Gastroesophageal sphincter (tissue), 4 donors: ENCODE measurements around the gene CDH13. TPM values are rescaled to one million over a fixed set of nuclear protein-coding genes. Genes with fewer than 3 reads are reported as not detected.

Experiments
- ATAC-seq: fragments of 150-250 bp; one replicate; pipeline ENCODE4 v1.9.1; 2016; ENCODE audit warnings: mild to moderate bottlenecking, moderate library complexity
- H3K27ac ChIP-seq, 4 donors: fragments of 200-600 bp; sonication (generic) in 3 of 4; 1 replicate in 3 of 4; 2 replicates in 1 of 4; pipeline ENCODE4 v1.5.1; 2016 to 2019
- H3K27me3 ChIP-seq: fragments of 200-600 bp; sonication (generic); one replicate; pipeline ENCODE4 v1.5.1; 2019
- H3K36me3 ChIP-seq, 2 donors: fragments of 200-600 bp; sonication (generic); one replicate each; pipeline ENCODE4 v1.5.1; 2019; ENCODE audit warnings: control low read depth in 1 of 2
- H3K4me1 ChIP-seq, 3 donors: fragments of 200-600 bp; sonication (generic); 1 replicate in 2 of 3; 2 replicates in 1 of 3; pipeline ENCODE4 v1.5.1; 2016 to 2019; ENCODE audit warnings: control low read depth in 2 of 3
- H3K4me3 ChIP-seq, 2 donors: fragments of 200-600 bp; sonication (generic); one replicate each; pipeline ENCODE4 v1.5.1; 2019; ENCODE audit warnings: mild to moderate bottlenecking in 1 of 2, moderate library complexity in 1 of 2
- H3K9me3 ChIP-seq, 3 donors: fragments of 200-600 bp; sonication (generic); one replicate each; pipeline ENCODE4 v1.5.1; 2017 to 2019; ENCODE audit warnings: control low read depth in 2 of 3
- EP300 ChIP-seq: sonication (generic); formaldehyde crosslinking; IDR thresholded peaks from one replicate; pipeline ENCODE4 v1.6.1; 2017; ENCODE audit warnings: antibody characterized with exemption, mild to moderate bottlenecking
- POLR2A ChIP-seq, 2 donors: fragments of 450-650 bp; IDR thresholded peaks; one replicate each; pipeline ENCODE4 v1.6.1; 2017; ENCODE audit warnings: antibody characterized with exemption in 2 of 2, mild to moderate bottlenecking in 2 of 2, moderate library complexity in 1 of 2
- POLR2AphosphoS5 ChIP-seq: sonication (generic); formaldehyde crosslinking; IDR thresholded peaks from one replicate; pipeline ENCODE4 v1.6.1; 2017; ENCODE audit warnings: antibody characterized with exemption
- WGBS, 2 donors: methylation state at CpG; one replicate each; pipeline ENCODE4 v1.1.5; 2018; ENCODE audit warnings: low coverage in 1 of 2; 5-methylcytosine and 5-hydroxymethylcytosine counted together
- total RNA-seq, 4 donors: library from RNA; depleted of rRNA; stranded (reverse); fragments of >200 nt; gene quantifications; one replicate each; pipeline ENCODE4 v1.1.0, GENCODE V29; 2016
- TF ChIP-seq, protein P1 (sequence below), 4 experiments: fragments of 200-600 bp in 2 of 4; fragments of 450-650 bp in 2 of 4; sonication (generic) in 1 of 4; IDR thresholded peaks; one replicate each; pipeline ENCODE4 v1.5.1; 2017 to 2019; ENCODE audit warnings: antibody characterized with exemption in 4 of 4, mild to moderate bottlenecking in 2 of 4, moderate library complexity in 2 of 4

The CDH13 gene
- total RNA-seq, 4 donors from 2014 or later = 4.2 to 22.3 (median 11.4) TPM

- Histone ChIP-seq H3K27me3 (no peaks in the 10 kb centered on the region), H3K27ac (no peak overlapping the region), H3K36me3 (peaks cover 0 to 20% of the 10 kb centered on the region in 2 donors), H3K9me3 (no peaks in the 10 kb centered on the region), H3K4me3 (no peak overlapping the region), H3K4me1 (peaks cover 0 to 79% (median 14%) of the 10 kb centered on the region in 3 donors)
- TF ChIP-seq EP300 (no peak), POLR2A (IDR thresholded peaks at IDR 0.05) (no peak), POLR2AphosphoS5 (no peak)
- TF ChIP-seq, protein P1, sequence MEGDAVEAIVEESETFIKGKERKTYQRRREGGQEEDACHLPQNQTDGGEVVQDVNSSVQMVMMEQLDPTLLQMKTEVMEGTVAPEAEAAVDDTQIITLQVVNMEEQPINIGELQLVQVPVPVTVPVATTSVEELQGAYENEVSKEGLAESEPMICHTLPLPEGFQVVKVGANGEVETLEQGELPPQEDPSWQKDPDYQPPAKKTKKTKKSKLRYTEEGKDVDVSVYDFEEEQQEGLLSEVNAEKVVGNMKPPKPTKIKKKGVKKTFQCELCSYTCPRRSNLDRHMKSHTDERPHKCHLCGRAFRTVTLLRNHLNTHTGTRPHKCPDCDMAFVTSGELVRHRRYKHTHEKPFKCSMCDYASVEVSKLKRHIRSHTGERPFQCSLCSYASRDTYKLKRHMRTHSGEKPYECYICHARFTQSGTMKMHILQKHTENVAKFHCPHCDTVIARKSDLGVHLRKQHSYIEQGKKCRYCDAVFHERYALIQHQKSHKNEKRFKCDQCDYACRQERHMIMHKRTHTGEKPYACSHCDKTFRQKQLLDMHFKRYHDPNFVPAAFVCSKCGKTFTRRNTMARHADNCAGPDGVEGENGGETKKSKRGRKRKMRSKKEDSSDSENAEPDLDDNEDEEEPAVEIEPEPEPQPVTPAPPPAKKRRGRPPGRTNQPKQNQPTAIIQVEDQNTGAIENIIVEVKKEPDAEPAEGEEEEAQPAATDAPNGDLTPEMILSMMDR (IDR thresholded peaks at IDR 0.05) = no peak
- no peak for ATAC-seq
- WGBS, 2 donors = 69 to 71% methylated on average over 1 of the region's 1 CpG
Measured at GRCh38 chr16:83810901-83811300, 1184.1 kb downstream of the CDH13 start.

- TF ChIP-seq POLR2AphosphoS5 = peak; percentile 30
- TF ChIP-seq, protein P1 (IDR thresholded peaks at IDR 0.05) = no peak
- Histone ChIP-seq H3K36me3 (peaks cover 0 to 20% of the 10 kb centered on the region in 2 donors), H3K4me3 (peak overlapping the region in 1 of 2 donors; percentile 11), H3K4me1 (peaks cover 0 to 65% (median 10%) of the 10 kb centered on the region in 3 donors), H3K9me3 (no peaks in the 10 kb centered on the region), H3K27me3 (no peaks in the 10 kb centered on the region), H3K27ac (peak overlapping the region in 3 of 4 donors; percentile 62 to 77 (median 71))
- 4 to 33% methylated on average over 3 to 11 of the region's 13 CpGs for WGBS, 2 donors
- peak; percentile 70 for ATAC-seq
Measured at GRCh38 chr16:83813823-83814658, 1187.3 kb downstream of the CDH13 start.

- Histone ChIP-seq H3K27me3 (no peaks in the 10 kb centered on the region), H3K27ac (peak overlapping the region in 3 of 4 donors; percentile 62 to 77 (median 71)), H3K4me3 (no peak overlapping the region), H3K36me3 (peaks cover 0 to 17% of the 10 kb centered on the region in 2 donors), H3K4me1 (peaks cover 0 to 59% (median 8%) of the 10 kb centered on the region in 3 donors), H3K9me3 (no peaks in the 10 kb centered on the region)
- WGBS, 2 donors = 30 to 49% methylated on average over 4 of the region's 4 CpGs
- TF ChIP-seq POLR2A (IDR thresholded peaks at IDR 0.05) (no peak), EP300 (no peak), POLR2AphosphoS5 (no peak)
- TF ChIP-seq, protein P1 (IDR thresholded peaks at IDR 0.05) = no peak
- no peak for ATAC-seq
Measured at GRCh38 chr16:83814659-83814985, 1187.9 kb downstream of the CDH13 start.

DNA sequence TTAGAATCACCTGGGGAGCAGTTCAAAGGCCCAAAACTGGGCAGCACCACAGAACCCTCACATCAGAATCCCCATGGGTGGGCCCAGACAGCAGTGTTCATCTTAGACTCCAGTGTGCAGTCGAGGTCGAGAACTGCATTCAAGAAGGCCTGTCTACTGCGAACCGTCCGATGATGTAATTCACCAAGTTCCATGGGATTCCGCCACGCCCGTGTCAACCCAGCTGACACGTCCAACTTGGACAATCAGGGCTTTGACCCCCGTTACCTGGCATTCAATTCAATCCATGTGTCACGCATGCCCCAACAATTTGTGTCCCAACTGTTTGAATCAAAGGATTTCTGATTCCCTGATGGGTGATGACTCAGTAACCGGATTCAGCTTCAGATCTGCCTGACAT, 1190.3 kb downstream of the CDH13 start:
- H3K27ac ChIP-seq = no peak overlapping the region
- no peak overlapping the region for H3K4me3 ChIP-seq
- peaks cover 0 to 35% (median 3%) of the 10 kb centered on the region in 3 donors for H3K4me1 ChIP-seq
- H3K27me3 ChIP-seq = no peaks in the 10 kb centered on the region
- H3K9me3 ChIP-seq = no peaks in the 10 kb centered on the region
- 86 to 100% methylated on average over 2 to 9 of the region's 12 CpGs for WGBS, 2 donors
- no peak for ATAC-seq
- TF ChIP-seq POLR2A (IDR thresholded peaks at IDR 0.05) (no peak), POLR2AphosphoS5 (no peak), EP300 (no peak)
- TF ChIP-seq, protein P1 (IDR thresholded peaks at IDR 0.05) = no peak
- peaks cover 0 to 14% of the 10 kb centered on the region in 2 donors for H3K36me3 ChIP-seq

GRCh38 chr16:83818276-83818675, 1191.5 kb downstream of the CDH13 start:
- Histone ChIP-seq H3K9me3 (no peaks in the 10 kb centered on the region), H3K27ac (no peak overlapping the region), H3K27me3 (no peaks in the 10 kb centered on the region), H3K4me3 (no peak overlapping the region), H3K4me1 (peaks cover 0 to 24% (median 3%) of the 10 kb centered on the region in 3 donors), H3K36me3 (peaks cover 0 to 3% of the 10 kb centered on the region in 2 donors)
- 61 to 76% methylated on average over 4 to 5 of the region's 5 CpGs for WGBS, 2 donors
- no peak for TF ChIP-seq EP300
- TF ChIP-seq, protein P1 (IDR thresholded peaks at IDR 0.05) = no peak
- no peak for TF ChIP-seq POLR2AphosphoS5
- TF ChIP-seq POLR2A (IDR thresholded peaks at IDR 0.05) = no peak
- no peak for ATAC-seq
